ENCODE results near the gene SRRM5.
A peak's percentile ranks its signal among the peaks of the same experiment; 100 is the strongest.

DNA sequence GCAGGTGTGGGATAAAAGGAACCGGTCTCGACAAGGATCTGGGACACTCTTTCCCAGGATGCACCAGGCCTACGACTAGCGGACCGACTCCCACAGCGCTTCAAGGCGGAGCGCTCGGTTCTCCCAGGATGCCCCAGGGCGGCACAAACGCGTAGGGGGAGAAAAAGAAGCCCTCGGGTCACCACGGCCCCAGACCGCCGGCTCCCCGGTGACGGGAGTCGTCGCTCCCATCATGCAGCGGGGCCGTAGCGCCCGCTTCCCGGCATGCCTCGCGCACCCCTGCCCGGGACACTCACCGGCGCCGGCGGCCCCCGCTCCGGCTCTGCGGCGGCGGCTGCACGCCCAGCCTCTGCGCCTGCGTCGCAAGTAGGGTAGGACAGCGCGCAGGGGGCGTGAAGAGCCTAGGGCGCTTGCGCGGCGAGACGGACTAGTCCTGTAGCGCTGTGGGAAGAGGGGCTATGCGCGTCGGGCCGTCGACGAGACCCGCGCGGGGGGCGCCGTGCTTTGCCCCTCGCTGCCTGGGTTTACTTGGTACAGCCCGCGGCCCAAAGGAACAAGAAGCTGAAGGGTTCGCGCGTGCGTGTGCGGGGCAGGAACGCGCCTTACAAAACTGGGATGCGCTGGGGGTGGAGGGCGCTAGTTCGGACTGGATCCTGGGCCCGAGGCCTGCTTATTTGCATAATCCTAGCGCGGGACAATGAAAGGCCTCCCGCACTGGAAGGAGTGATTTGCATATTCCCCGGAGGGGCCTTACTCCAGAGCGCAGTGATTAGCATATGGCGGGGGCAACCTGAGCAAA is 7.6 kb downstream of the SRRM5 start, which contains the start of gene ZNF428:
- TF ChIP-seq CTCF (conservative IDR thresholded peaks at IDR 0.05; ENCODE audit: low read depth, low read length), result no peak
- TF ChIP-seq POLR2A (IDR thresholded peaks at IDR 0.05; ENCODE audit: low read depth, low read length), result peak; percentile 76
- no peak for TF ChIP-seq RFX5 (IDR thresholded peaks at IDR 0.05; ENCODE audit: low read depth, low read length)
- no peak for TF ChIP-seq MXI1 (IDR thresholded peaks at IDR 0.05; ENCODE audit: borderline replicate concordance, low read depth, low read length)
- TF ChIP-seq CEBPB (IDR thresholded peaks at IDR 0.05; ENCODE audit: low read depth, low read length), result no peak
- TF ChIP-seq NFE2L2 (IDR thresholded peaks at IDR 0.05; ENCODE audit: low read depth, low read length), result no peak
- TF ChIP-seq RAD21 (IDR thresholded peaks at IDR 0.05; ENCODE audit: low read length), result no peak
